Fibroblast of skin of right biceps (primary cell): ENCODE data around the gene SFI1.
A peak's percentile ranks its signal among the peaks of the same experiment; 100 is the strongest.

Source experiments
- DNase-seq: peaks from one replicate; pipeline ENCODE4 v3.0.0-alpha.2; 2013

The SFI1 gene

DNA sequence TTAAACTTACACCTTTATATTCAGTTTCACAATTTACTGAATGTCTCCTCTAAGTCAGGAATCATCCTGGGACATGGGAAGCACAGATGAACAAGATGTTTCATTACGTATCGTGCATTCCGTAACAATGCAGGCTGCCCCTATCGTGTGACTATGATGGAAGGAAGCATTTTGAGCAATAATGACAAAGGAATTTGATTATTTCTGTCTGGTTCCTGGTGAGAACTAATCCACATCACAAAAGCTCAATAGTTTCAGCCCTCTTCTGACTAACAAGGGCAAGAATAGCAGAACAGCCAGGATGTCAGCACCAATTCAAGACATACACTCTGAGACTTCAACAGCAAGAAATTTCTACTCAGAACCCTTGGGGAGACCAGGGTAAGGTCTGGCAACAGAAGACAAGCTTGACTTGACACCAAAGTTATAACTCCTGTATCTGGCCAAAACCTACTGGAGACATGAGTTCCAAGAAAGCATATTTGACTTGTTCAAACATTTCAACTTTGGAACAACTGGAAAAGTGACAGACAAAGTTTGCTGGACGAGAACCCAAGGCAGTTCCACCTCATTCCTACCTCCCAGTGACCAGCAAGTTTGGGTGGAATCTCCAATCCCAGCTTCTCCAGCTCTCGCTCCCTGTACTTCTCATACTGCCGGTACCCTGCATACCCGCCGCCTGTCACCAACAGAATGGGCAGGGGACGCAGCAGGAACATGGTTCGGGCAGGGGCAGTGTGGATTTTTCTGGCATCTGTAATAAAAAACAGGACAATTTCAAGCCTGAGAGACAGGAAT, 151.4 kb downstream of the SFI1 start:
- DNase-seq, result peak; percentile 77

- DNase-seq, result peak; percentile 81
These were observed 154.1 kb downstream of the SFI1 start for GRCh38 chr22:31650391-31650790.

DNA sequence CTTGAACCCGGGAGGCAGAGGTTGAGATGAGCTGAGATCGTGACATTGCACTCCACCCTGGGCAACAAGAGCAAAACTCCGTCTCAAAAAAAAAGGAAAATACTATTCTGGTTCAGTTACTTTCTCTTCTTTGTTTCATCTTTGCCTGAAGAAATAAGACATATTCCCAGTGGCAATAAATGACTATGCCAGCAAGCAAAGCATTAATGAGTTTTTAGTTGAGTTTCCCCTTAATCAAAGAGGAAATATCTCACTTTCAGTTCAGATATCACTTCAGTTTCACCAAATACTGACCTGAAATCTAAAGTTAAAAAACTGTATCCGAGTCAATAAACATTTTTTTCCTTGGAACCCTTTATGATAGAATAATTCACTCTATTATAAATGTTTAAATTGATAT, 155.3 kb downstream of the SFI1 start:
- DNase-seq, result no peak

DNA sequence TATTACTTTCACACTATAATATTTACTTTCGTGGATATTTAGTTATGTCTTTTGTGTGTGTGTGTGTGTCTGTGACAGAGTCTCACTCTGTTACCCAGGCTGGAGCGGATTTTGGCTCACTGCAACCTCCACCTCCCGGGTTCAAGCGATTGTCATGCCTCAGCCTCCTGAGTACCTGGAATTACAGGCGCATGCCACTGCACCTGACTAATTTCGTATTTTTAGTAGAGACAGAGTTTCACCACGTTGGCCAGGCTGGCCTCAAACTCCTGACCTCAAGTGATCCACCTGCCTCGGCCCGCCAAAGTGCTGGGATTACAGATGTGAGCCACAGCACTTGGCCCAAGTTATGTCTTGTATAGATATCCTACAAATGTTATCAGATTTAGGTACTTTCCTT, 155.8 kb downstream of the SFI1 start:
- DNase-seq, result no peak

GRCh38 chr22:31652911-31653684, 156.8 kb downstream of the SFI1 start:
- no peak for DNase-seq

DNA sequence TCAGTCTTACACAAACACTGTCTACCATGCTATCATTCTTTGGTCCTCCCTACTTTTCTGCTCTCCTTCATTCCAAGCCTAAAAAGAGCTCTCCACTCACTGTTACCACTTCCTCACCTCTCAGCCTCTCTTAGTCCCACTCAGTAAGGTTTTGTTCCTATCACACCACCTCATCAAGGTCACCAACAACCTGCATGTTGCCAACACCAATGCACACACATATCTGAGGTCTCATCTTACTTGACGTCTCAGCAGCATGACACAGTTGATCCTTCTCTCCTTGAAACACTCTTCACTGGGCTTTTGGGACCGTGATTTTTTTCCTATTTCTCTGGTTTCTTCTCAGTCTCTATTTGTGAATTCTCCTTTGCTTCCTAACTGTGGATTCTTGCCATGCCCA, 157.6 kb downstream of the SFI1 start:
- no peak for DNase-seq

DNA sequence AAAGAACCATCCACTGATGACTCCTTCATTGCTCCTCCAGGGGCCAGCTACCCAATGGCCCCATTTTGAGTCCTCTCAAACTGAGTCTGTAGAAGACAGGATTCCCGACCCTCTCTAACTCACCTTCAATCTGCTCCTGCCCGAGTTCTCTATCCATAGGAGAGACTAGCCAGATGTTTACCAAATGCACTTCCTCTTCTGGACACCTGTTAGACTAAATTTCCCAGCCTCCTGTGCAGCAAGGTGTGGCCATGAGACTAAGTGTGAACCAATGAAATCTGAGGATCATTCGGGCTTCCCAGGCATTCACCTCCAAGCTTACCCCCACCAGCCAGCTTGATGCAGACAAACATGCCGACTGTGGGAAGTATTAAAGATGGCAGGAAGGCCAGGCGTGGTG, 158.1 kb downstream of the SFI1 start:
- DNase-seq, result no peak

GRCh38 chr22:31659246-31659645, 162.9 kb downstream of the SFI1 start:
- no peak for DNase-seq

- DNase-seq, result peak; percentile 78
These were observed 164.6 kb downstream of the SFI1 start for GRCh38 chr22:31660860-31661341.

DNA sequence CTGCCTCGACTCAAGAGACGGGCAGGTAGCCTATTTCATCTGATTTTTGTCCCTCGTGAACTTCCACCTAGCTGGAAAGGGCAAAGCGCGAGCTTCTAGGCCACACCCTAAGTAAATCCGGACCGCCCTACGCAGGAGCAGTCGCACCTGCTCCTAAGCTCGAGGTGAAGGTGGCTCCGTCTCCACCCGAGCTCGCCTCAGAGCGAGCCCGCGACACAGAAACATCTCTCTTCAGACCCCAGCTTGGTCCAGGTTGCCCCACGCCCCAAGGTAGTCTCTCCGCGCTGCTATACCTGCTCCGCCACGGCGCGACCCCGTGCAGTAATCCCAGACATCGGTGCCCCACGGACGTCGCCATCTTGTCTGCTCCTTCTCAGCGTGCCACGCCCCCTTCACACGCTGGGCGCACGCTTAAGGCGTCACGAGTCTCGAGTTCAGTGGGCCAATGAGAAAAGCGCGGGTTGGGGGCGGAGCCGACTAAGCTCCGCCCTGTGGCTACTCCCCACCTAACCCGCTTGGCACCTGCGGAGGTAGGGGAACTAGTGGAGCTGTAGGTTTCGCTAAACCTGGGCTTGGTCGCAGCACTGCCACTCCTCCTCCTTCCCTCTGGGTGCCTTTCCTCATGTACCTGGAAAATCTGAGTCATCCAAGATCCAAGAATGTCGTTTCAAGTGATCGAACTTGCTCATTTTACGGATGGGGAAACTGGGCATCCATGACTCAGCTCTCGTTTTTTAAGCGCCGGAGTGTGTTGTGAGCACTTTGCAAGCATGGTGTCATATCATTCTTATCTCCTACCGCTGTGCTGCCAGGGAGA, 165.7 kb downstream of the SFI1 start, which contains the start of gene PISD:
PISD (minus strand) TSS at position 365 of the 817 bp plus-strand sequence; CDS start at position 358, 7 bp downstream.
- DNase-seq, result peak; percentile 93

- DNase-seq, result no peak
These were observed 166.3 kb downstream of the SFI1 start for GRCh38 chr22:31662668-31663037.
